Pancreas (tissue), 10 donors: ENCODE results near the gene TNNI3. TPM values are rescaled to one million over a fixed set of nuclear protein-coding genes. Genes with fewer than 3 reads are reported as not detected.
"Not testable (repeated sequence)": the region's sequence is repeated elsewhere in the genome, so short reads cannot be mapped to it uniquely, and the experiment has no call there.

Experiments used
- ATAC-seq, 4 donors: fragments of 200-7000 bp; cut with Tn5 transposase; one replicate each; pipeline versions ENCODE4 v1.8.0 to v1.9.1; 2020; ENCODE audit warnings: mild to moderate bottlenecking in 4 of 4, moderate library complexity in 4 of 4
- DNase-seq, 6 donors: peaks; one replicate each; pipeline ENCODE4 v3.0.0-alpha.2; 2020
- FAIRE-seq: peaks from 2 replicates; lab custom pipeline; 2012; peaks lifted over from hg19 to GRCh38; lab: Jason Lieb, UNC
- H3K27ac ChIP-seq, 4 donors: fragments of 200-600 bp; sonication (generic); 1 replicate in 3 of 4; 2 replicates in 1 of 4; pipeline versions ENCODE4 v1.5.0 to v1.8.0; 2020
- H3K27me3 ChIP-seq, 4 donors: fragments of 200-600 bp; one replicate each; pipeline ENCODE4 v1.8.0; 2021
- H3K36me3 ChIP-seq, 3 donors: fragments of 200-600 bp; sonication (generic) in 1 of 3; one replicate each; pipeline versions ENCODE4 v1.5.0 to v1.8.0; 2020 to 2021
- H3K4me1 ChIP-seq, 3 donors: fragments of 200-600 bp; one replicate each; pipeline ENCODE4 v1.8.0; 2021
- H3K4me3 ChIP-seq, 4 donors: fragments of 200-600 bp; sonication (generic) in 2 of 4; one replicate each; pipeline versions ENCODE4 v1.5.0 to v1.8.0; 2020 to 2021
- H3K9me3 ChIP-seq, 4 donors: fragments of 200-600 bp; one replicate each; pipeline ENCODE4 v1.8.0; 2021
- CTCF ChIP-seq, 4 donors: fragments of 200-600 bp; sonication (generic) in 3 of 4; IDR thresholded peaks; one replicate each; pipeline versions ENCODE4 v1.5.0 to v1.8.0; 2021; ENCODE audit warnings: antibody characterized with exemption in 4 of 4
- WGBS, 2 donors: extraction: QIAGEN DNeasy Blood & Tissue Kit; methylation state at CpG; one replicate each; pipeline ENCODE4 v1.1.7; 2013; 5-methylcytosine and 5-hydroxymethylcytosine counted together
- intact Hi-C, 3 donors: fragments of 100-400 bp; cut with DNase I; formaldehyde crosslinking; loops; one replicate each; pipeline versions ENCODE4 v1.11.1 to v1.14.2; 2022
- polyA plus RNA-seq, 2 donors: library from polyadenylated mRNA; stranded (reverse); fragments of 200-250 nt; gene quantifications; one replicate each; pipeline ENCODE4 v1.2.3, GENCODE V29; 2013
- total RNA-seq, 6 donors: library from RNA; stranded (reverse); fragmentation: NEBNext Ultra II Directional in 4 of 6; extraction: Animal tissue kit (Norgen Biotek cat#: 25700) in 4 of 6; gene quantifications; one replicate each; pipeline versions ENCODE4 v1.2.1 to v1.2.4, GENCODE V29; 2021 to 2023
- donor health status: healthy with polysubstance abuse.
- donor health status: DM: no; HTN: no; CAD: no; lungs with moderate emphysema.
- donor health status: DM: no; HTN: no; CAD: no.
- donor health status: control.
- donor health status: control.
- donor health status: Bipolar disorder and iron deficiency.
- donor health status: DM: yes; HTN: yes; CAD: no.
- donor health status: DM: no; HTN: no; CAD: no.
- donor health status: DM: no; HTN: no; CAD: no.
- donor health status: DM: yes; HTN: yes; CAD: no.

TNNI3 gene
- total and polyA plus RNA-seq, 8 donors = 0.66 to 4.1 (median 2.5) TPM; not detected in 4

- intact Hi-C loops = no loop called here
- FAIRE-seq (no peak), DNase-seq (peak; percentile 43 to 86 (median 80)), ATAC-seq (peak; percentile 29 to 89 (median 56))
- 4 to 5% methylated on average over 52 of the region's 52 CpGs for WGBS, 2 donors
- peak overlapping the region in 2 of 4 donors; percentile 12 to 30 for H3K4me3 ChIP-seq
- H3K27ac ChIP-seq = no peak overlapping the region
- H3K9me3 ChIP-seq = no peaks in the 10 kb centered on the region
- H3K36me3 ChIP-seq = no peaks in the 10 kb centered on the region
- H3K4me1 ChIP-seq = peaks cover 0 to 4% (median 0%) of the 10 kb centered on the region in 3 donors
- TF ChIP-seq CTCF (IDR thresholded peaks at IDR 0.05) = no peak
- peaks cover 0 to 4% (median 0%) of the 10 kb centered on the region in 4 donors for H3K27me3 ChIP-seq
Observed at GRCh38 chr19:55156202-55157063, 1.1 kb downstream of the TNNI3 start.

GRCh38 chr19:55155784-55156183, 1.7 kb downstream of the TNNI3 start:
- H3K27ac ChIP-seq = not testable (repeated sequence)
- peak overlapping the region in 2 of 4 donors; percentile 12 to 30 for H3K4me3 ChIP-seq

DNA sequence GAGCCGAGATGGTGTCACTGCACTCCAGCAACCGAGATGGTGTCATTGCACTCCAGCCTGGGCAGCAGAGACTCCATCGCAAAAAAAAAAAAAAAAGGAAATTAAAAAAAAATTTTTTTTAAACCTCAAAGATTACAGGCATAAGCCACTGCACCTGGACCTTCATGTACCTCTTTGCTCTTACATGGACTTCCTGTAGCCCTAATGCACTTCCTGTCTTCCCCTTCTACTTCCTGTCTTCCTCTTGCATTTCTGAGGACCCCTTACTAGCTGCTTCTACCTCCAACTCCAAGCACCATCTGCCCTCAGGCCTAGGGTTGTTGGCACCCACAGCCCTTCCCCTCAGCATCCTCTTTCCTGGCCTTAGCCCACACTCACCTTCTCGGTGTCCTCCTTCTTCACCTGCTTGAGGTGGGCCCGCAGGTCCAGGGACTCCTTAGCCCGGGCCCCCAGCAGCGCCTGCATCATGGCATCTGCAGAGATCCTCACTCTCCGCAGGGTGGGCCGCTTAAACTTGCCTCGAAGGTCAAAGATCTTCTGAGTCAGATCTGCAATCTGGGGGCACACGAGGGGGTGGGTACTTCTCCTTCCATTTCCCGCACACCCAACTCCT, 3.8 kb downstream of the TNNI3 start:
- H3K4me3 ChIP-seq = no peak overlapping the region
- 70 to 78% methylated on average over 12 of the region's 12 CpGs for WGBS, 2 donors
- no peak overlapping the region for H3K27ac ChIP-seq
- intact Hi-C loops = no loop called here
- H3K27me3 ChIP-seq = no peaks in the 10 kb centered on the region
- no peak for FAIRE-seq
- no peaks in the 10 kb centered on the region for H3K9me3 ChIP-seq
- no peak for TF ChIP-seq CTCF (IDR thresholded peaks at IDR 0.05)
- no peaks in the 10 kb centered on the region for H3K36me3 ChIP-seq
- peaks cover 0 to 4% (median 0%) of the 10 kb centered on the region in 3 donors for H3K4me1 ChIP-seq
- ATAC-seq = no peak
- no peak for DNase-seq

More at GRCh38 chr19:55155784-55156183, 1.7 kb downstream of the TNNI3 start:
- FAIRE-seq, ATAC-seq, intact Hi-C loops, H3K9me3 ChIP-seq, H3K27me3 ChIP-seq, DNase-seq, H3K36me3 ChIP-seq, H3K4me1 ChIP-seq: not testable (repeated sequence)
- 3 to 6% methylated on average over 5 of the region's 5 CpGs for WGBS, 2 donors

GRCh38 chr19:55152017-55152416, 5.5 kb downstream of the TNNI3 start:
- TF ChIP-seq CTCF (IDR thresholded peaks at IDR 0.05) = no peak
- H3K27ac ChIP-seq = no peak overlapping the region
- intact Hi-C loops = no loop called here
- DNase-seq = no peak
- H3K9me3 ChIP-seq = no peaks in the 10 kb centered on the region
- no peak for FAIRE-seq
- no peaks in the 10 kb centered on the region for H3K27me3 ChIP-seq
- H3K4me1 ChIP-seq = peaks cover 0 to 4% (median 0%) of the 10 kb centered on the region in 3 donors
- no peak overlapping the region for H3K4me3 ChIP-seq
- no peaks in the 10 kb centered on the region for H3K36me3 ChIP-seq
- no peak for ATAC-seq

- Histone ChIP-seq H3K4me3 (no peak within 1 kb of the TSS), H3K27ac (no peak within 1 kb of the TSS), H3K27me3 (peaks cover 0 to 5% (median 2%) of the 10 kb centered on the region in 4 donors), H3K9me3 (no peaks in the 10 kb centered on the region), H3K36me3 (no peaks in the 10 kb centered on the region), H3K4me1 (no peaks in the 10 kb centered on the region)
- TF ChIP-seq CTCF (IDR thresholded peaks at IDR 0.05) = no peak
- WGBS, 2 donors = 4 to 7% methylated on average over 18 of the region's 18 CpGs
- no peak for DNase-seq
- FAIRE-seq = no peak
- intact Hi-C loops = loop anchor here in 1 of 3 donors (10.0 kb wide), 1 partner anchor 265 kb away; no protein-coding TSS in a partner anchor
- ATAC-seq = no peak
Observed at GRCh38 chr19:55149078-55150003, 8.2 kb downstream of the TNNI3 start, which contains the start of gene TNNT1. TSS of gene TNNT1 (minus strand) at chr19:55149206. CDS start at chr19:55147157, 2,049 bp downstream.
